Psoas muscle (tissue), 8 donors: Measurements from ENCODE around the gene GID8. TPM values are rescaled to one million over a fixed set of nuclear protein-coding genes. Genes with fewer than 3 reads are reported as not detected.
"Not testable (repeated sequence)": the region's sequence is repeated elsewhere in the genome, so short reads cannot be mapped to it uniquely, and the experiment has no call there.

ENCODE experiments used
- ATAC-seq, 4 donors: fragments of 200-7000 bp; cut with Tn5 transposase; one replicate each; pipeline ENCODE4 v1.9.1; 2020; ENCODE audit warnings: moderate library complexity in 3 of 4, mild to moderate bottlenecking in 2 of 4
- DNase-seq, 2 donors: peaks; one replicate each; pipeline ENCODE4 v3.0.0-alpha.2; 2020
- H3K27ac ChIP-seq: fragments of 200-600 bp; one replicate; pipeline ENCODE4 v1.8.0; 2022
- H3K27me3 ChIP-seq, 3 donors: fragments of 200-600 bp in 1 of 3; one replicate each; pipeline versions ENCODE4 v1.6.1 to v1.8.0; 2013 to 2022; ENCODE audit warnings: low read length in 2 of 3, mild to moderate bottlenecking in 2 of 3, moderate library complexity in 1 of 3; ENCODE audit not compliant: insufficient read depth in 3 of 3
- H3K36me3 ChIP-seq, 2 donors: fragments of 200-600 bp in 1 of 2; one replicate each; pipeline versions ENCODE4 v1.6.1 to v1.8.0; 2013 to 2022; ENCODE audit warnings: low read depth in 1 of 2, mild to moderate bottlenecking in 1 of 2, moderate library complexity in 1 of 2; ENCODE audit not compliant: insufficient read depth in 1 of 2
- H3K4me1 ChIP-seq: fragments of 200-600 bp; one replicate; pipeline ENCODE4 v1.8.0; 2022
- H3K4me3 ChIP-seq: fragments of 200-600 bp; one replicate; pipeline ENCODE4 v1.8.0; 2022; ENCODE audit warnings: mild to moderate bottlenecking
- H3K9me3 ChIP-seq: fragments of 200-600 bp; one replicate; pipeline ENCODE4 v1.8.0; 2022
- CTCF ChIP-seq: fragments of 200-600 bp; IDR thresholded peaks from one replicate; pipeline ENCODE4 v1.8.0; 2022; ENCODE audit warnings: antibody characterized with exemption
- WGBS, 3 donors: extraction: QIAGEN DNeasy Blood & Tissue Kit; methylation state at CpG; one replicate each; pipeline versions ENCODE4 v1.1.6 to v1.1.7; 2013; 5-methylcytosine and 5-hydroxymethylcytosine counted together
- intact Hi-C, 2 donors: fragments of 100-400 bp; cut with DNase I; formaldehyde crosslinking; loops; one replicate each; pipeline versions ENCODE4 v1.11.0 to v1.14.2; 2022
- polyA plus RNA-seq, 3 donors: library from polyadenylated mRNA; stranded (reverse); fragments of 200-250 nt; gene quantifications; one replicate each; pipeline ENCODE4 v1.2.3, GENCODE V29; 2013
- total RNA-seq, 4 donors: library from RNA; stranded (reverse); fragmentation: NEBNext Ultra II Directional in 2 of 4; extraction: Animal tissue kit (Norgen Biotek cat#: 25700) in 2 of 4; gene quantifications; one replicate each; pipeline versions ENCODE4 v1.2.1 to v1.2.4, GENCODE V29; 2021 to 2023
- donor health status: healthy with polysubstance abuse.
- donor health status: DM: no; HTN: no; CAD: no; lungs with moderate emphysema.
- donor health status: Bipolar disorder and iron deficiency.
- donor health status: healthy.
- donor health status: DM: yes; HTN: yes; CAD: no.
- donor health status: DM: no; HTN: no; CAD: no.
- donor health status: DM: no; HTN: no; CAD: no.
- donor health status: DM: yes; HTN: yes; CAD: no.

GID8 gene
- total and polyA plus RNA-seq, 7 donors: 7.3 to 15.9 (median 14.2) TPM

GRCh38 chr20:62922451-62922921 is 15.5 kb upstream of the GID8 start:
- Histone ChIP-seq H3K27ac (peak overlapping the region; percentile 97), H3K36me3 (no peaks in the 10 kb centered on the region), H3K27me3 (no peaks in the 10 kb centered on the region), H3K9me3 (no peaks in the 10 kb centered on the region), H3K4me1 (peaks cover 80% of the 10 kb centered on the region), H3K4me3 (peak overlapping the region; percentile 99)
- WGBS, 3 donors: 53 to 65% (median 61%) methylated on average over 14 of the region's 14 CpGs
- no peak for TF ChIP-seq CTCF
- ATAC-seq (peak in 1 of 4 donors; percentile 31), DNase-seq (no peak)
- intact Hi-C loops: no loop called here

- H3K27me3 ChIP-seq, H3K9me3 ChIP-seq, H3K36me3 ChIP-seq, intact Hi-C loops: not testable (repeated sequence)
- WGBS, 3 donors: 37 to 48% (median 44%) methylated on average over 17 of the region's 17 CpGs
- peak overlapping the region; percentile 99 for H3K4me3 ChIP-seq
- DNase-seq (peak; percentile 54 to 74), ATAC-seq (peak; percentile 50 to 70 (median 65))
- H3K4me1 ChIP-seq: peaks cover 80% of the 10 kb centered on the region
- peak overlapping the region; percentile 97 for H3K27ac ChIP-seq
These were observed 14.8 kb upstream of the GID8 start for GRCh38 chr20:62923059-62923668.

- intact Hi-C loops: loop anchor here in 1 of 2 donors (2.0 kb wide), 1 partner anchor 23 kb away; no protein-coding TSS in a partner anchor
- peaks cover 80% of the 10 kb centered on the region for H3K4me1 ChIP-seq
- no peaks in the 10 kb centered on the region for H3K9me3 ChIP-seq
- no peak for ATAC-seq
- no peak for TF ChIP-seq CTCF
- DNase-seq: no peak
- WGBS, 3 donors: 24 to 46% (median 28%) methylated on average over 7 of the region's 7 CpGs
- peak overlapping the region; percentile 99 for H3K4me3 ChIP-seq
- no peaks in the 10 kb centered on the region for H3K36me3 ChIP-seq
- H3K27ac ChIP-seq: peak overlapping the region; percentile 97
- H3K27me3 ChIP-seq: no peaks in the 10 kb centered on the region
These were observed 14.1 kb upstream of the GID8 start for GRCh38 chr20:62923669-62924441.

GRCh38 chr20:62924442-62925075 is 13.4 kb upstream of the GID8 start:
- TF ChIP-seq CTCF: no peak
- 22 to 29% (median 23%) methylated on average over 12 of the region's 12 CpGs for WGBS, 3 donors
- Histone ChIP-seq H3K4me3 (peak overlapping the region; percentile 99), H3K27me3 (no peaks in the 10 kb centered on the region), H3K36me3 (no peaks in the 10 kb centered on the region), H3K9me3 (no peaks in the 10 kb centered on the region), H3K4me1 (peaks cover 77% of the 10 kb centered on the region), H3K27ac (peak overlapping the region; percentile 97)
- intact Hi-C loops: loop anchor here in 1 of 2 donors (2.0 kb wide), 1 partner anchor 24 kb away; no protein-coding TSS in a partner anchor
- ATAC-seq (no peak), DNase-seq (no peak)

DNA sequence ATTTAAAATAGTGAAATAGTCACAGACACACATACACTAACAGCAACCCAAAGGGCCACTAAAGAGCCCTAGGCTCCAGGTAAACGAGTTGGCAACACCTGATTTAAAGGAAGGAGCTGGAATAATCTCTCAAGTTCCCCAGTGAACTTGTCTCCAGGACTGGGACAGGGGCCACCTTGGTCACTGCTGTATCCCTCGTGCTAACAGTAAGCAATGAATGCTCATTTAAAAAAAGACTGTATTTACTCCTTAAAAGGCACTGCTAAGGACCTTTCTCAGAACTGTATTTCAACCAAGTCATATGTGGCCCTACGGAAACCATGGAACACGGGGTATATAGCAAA is 12.9 kb upstream of the GID8 start:
- ATAC-seq: peak in 1 of 4 donors; percentile 1

More for the DNA sequence above, 12.9 kb upstream of the GID8 start:
- WGBS, 3 donors: 1 to 2% (median 2%) methylated on average over 4 of the region's 4 CpGs
- intact Hi-C loops: loop anchor here in 1 of 2 donors (2.0 kb wide), 1 partner anchor 24 kb away; no protein-coding TSS in a partner anchor
- H3K27ac ChIP-seq: peak overlapping the region; percentile 97
- peaks cover 72% of the 10 kb centered on the region for H3K4me1 ChIP-seq
- DNase-seq: no peak
- TF ChIP-seq CTCF: no peak
- no peaks in the 10 kb centered on the region for H3K9me3 ChIP-seq
- no peaks in the 10 kb centered on the region for H3K36me3 ChIP-seq
- H3K4me3 ChIP-seq: peak overlapping the region; percentile 99
- no peaks in the 10 kb centered on the region for H3K27me3 ChIP-seq
